Transverse colon (tissue), 4 donors: Measurements from ENCODE around the gene ELANE. TPM values are rescaled to one million over a fixed set of nuclear protein-coding genes. Genes with fewer than 3 reads are reported as not detected.

Experiments
- DNase-seq: peaks from one replicate; pipeline ENCODE4 v3.0.0-alpha.2; 2019
- H3K27ac ChIP-seq, 4 donors: fragments of 200-600 bp; sonication (generic); 2 replicates each; pipeline ENCODE4 v1.5.1; 2016 to 2018; ENCODE audit warnings: inconsistent platforms in 4 of 4
- H3K27me3 ChIP-seq: fragments of 200-600 bp; sonication (generic); 2 replicates; pipeline ENCODE4 v1.5.1; 2017; ENCODE audit warnings: inconsistent platforms
- H3K36me3 ChIP-seq, 4 donors: fragments of 200-600 bp; sonication (generic); 2 replicates each; pipeline ENCODE4 v1.5.1; 2017 to 2019; ENCODE audit warnings: inconsistent platforms in 4 of 4
- H3K4me1 ChIP-seq, 4 donors: fragments of 200-600 bp; sonication (generic); 2 replicates each; pipeline ENCODE4 v1.5.1; 2017 to 2020; ENCODE audit warnings: inconsistent platforms in 4 of 4
- H3K4me3 ChIP-seq, 4 donors: fragments of 200-600 bp; sonication (generic); 1 replicate in 1 of 4; 2 replicates in 3 of 4; pipeline versions ENCODE4 v1.5.1 to v1.6.1; 2017 to 2019; ENCODE audit warnings: inconsistent platforms in 4 of 4
- H3K9me3 ChIP-seq, 2 donors: fragments of 200-600 bp; sonication (generic); 2 replicates each; pipeline ENCODE4 v1.5.1; 2017 to 2019; ENCODE audit warnings: inconsistent platforms in 2 of 2
- CTCF ChIP-seq, 5 experiments: fragments of 200-600 bp in 3 of 5; fragments of 450-650 bp in 2 of 5; sonication (generic) in 3 of 5; IDR thresholded peaks; 1 replicate in 2 of 5; 2 replicates in 3 of 5; pipeline ENCODE4 v1.5.1; 2016 to 2017; ENCODE audit warnings: antibody characterized with exemption in 5 of 5, inconsistent platforms in 3 of 5, mild to moderate bottlenecking in 2 of 5, moderate library complexity in 1 of 5
- EP300 ChIP-seq: sonication (generic); formaldehyde crosslinking; IDR thresholded peaks from one replicate; pipeline ENCODE4 v1.6.1; 2017; ENCODE audit warnings: antibody characterized with exemption, low read depth
- POLR2A ChIP-seq: fragments of 450-650 bp; IDR thresholded peaks from one replicate; pipeline ENCODE4 v1.6.1; 2016; ENCODE audit warnings: antibody characterized with exemption, mild to moderate bottlenecking, moderate library complexity
- POLR2AphosphoS5 ChIP-seq, 3 donors: sonication (generic); formaldehyde crosslinking; IDR thresholded peaks; one replicate each; pipeline ENCODE4 v1.6.1; 2016; ENCODE audit warnings: antibody characterized with exemption in 3 of 3
- WGBS, 2 donors: methylation state at CpG; one replicate each; pipeline ENCODE4 v1.1.5; 2018; ENCODE audit warnings: low coverage in 1 of 2; 5-methylcytosine and 5-hydroxymethylcytosine counted together
- in situ Hi-C, 4 donors: fragments of 200-750 bp; cut with MboI; loops; one replicate each; pipeline versions ENCODE4 v1.15.0 to v1.15.1; 2017; ENCODE audit warnings: low sequenced_read_pairs in 3 of 4, low pct_ligation_motif_present in 1 of 4, low pct_unique_long_range_greater_than_20kb in 1 of 4
- intact Hi-C: fragments of 100-400 bp; cut with DNase I; formaldehyde crosslinking; loops from one replicate; pipeline ENCODE4 v1.15.1; 2023; ENCODE audit warnings: low total_unique reads
- total RNA-seq, 4 donors: library from RNA; depleted of rRNA; stranded (reverse); fragments of >200 nt; gene quantifications; one replicate each; pipeline ENCODE4 v1.1.0, GENCODE V29; 2016

Gene ELANE
- total RNA-seq, 4 donors from 2014 or later = 0.79 to 2.2 TPM; not detected in 2

- intact Hi-C loops (no loop called here), in situ Hi-C loops (no loop called here)
- Histone ChIP-seq H3K9me3 (no peaks in the 10 kb centered on the region), H3K4me3 (no peak overlapping the region), H3K27ac (no peak overlapping the region), H3K36me3 (peaks cover 0 to 53% (median 41%) of the 10 kb centered on the region in 4 donors), H3K4me1 (peaks cover 39 to 46% (median 45%) of the 10 kb centered on the region in 4 donors), H3K27me3 (no peaks in the 10 kb centered on the region)
- no peak for DNase-seq
- no peak for TF ChIP-seq EP300
- TF ChIP-seq POLR2A = no peak
- no peak for TF ChIP-seq CTCF (IDR thresholded peaks at IDR 0.05)
- TF ChIP-seq POLR2AphosphoS5 (IDR thresholded peaks at IDR 0.05) = no peak
- 33 to 85% methylated on average over 1 to 31 of the region's 31 CpGs for WGBS, 2 donors
Observed at GRCh38 chr19:803686-804418, 48.3 kb upstream of the ELANE start.

GRCh38 chr19:804419-805165 lies 47.5 kb upstream of the ELANE start:
- no peak for DNase-seq
- Histone ChIP-seq H3K27me3 (no peaks in the 10 kb centered on the region), H3K27ac (no peak overlapping the region), H3K4me1 (peaks cover 37 to 38% (median 38%) of the 10 kb centered on the region in 4 donors), H3K36me3 (peaks cover 0 to 60% (median 44%) of the 10 kb centered on the region in 4 donors), H3K4me3 (no peak overlapping the region), H3K9me3 (no peaks in the 10 kb centered on the region)
- intact Hi-C loops (no loop called here), in situ Hi-C loops (no loop called here)
- 91% methylated on average over 42 of the region's 53 CpGs; no CpG with 5 or more reads in 1 of the 2 donors for WGBS, 2 donors
- TF ChIP-seq POLR2AphosphoS5 (IDR thresholded peaks at IDR 0.05) (peak in 1 of 3 donors; percentile 32), EP300 (no peak)

- DNase-seq = no peak
- Histone ChIP-seq H3K4me3 (no peak overlapping the region), H3K9me3 (no peaks in the 10 kb centered on the region), H3K27me3 (no peaks in the 10 kb centered on the region), H3K4me1 (peaks cover 31 to 33% (median 32%) of the 10 kb centered on the region in 4 donors), H3K27ac (no peak overlapping the region), H3K36me3 (peaks cover 0 to 66% (median 47%) of the 10 kb centered on the region in 4 donors)
- intact Hi-C loops = no loop called here
- WGBS, 2 donors = 95 to 100% methylated on average over 1 to 33 of the region's 33 CpGs
- in situ Hi-C loops = no loop called here
- TF ChIP-seq CTCF (IDR thresholded peaks at IDR 0.05) (peak in 1 of 5 experiments; percentile 29), POLR2A (no peak)
Observed at GRCh38 chr19:805166-805551, 46.9 kb upstream of the ELANE start.

GRCh38 chr19:805600-806550 lies 46.2 kb upstream of the ELANE start:
- no peak overlapping the region for H3K4me3 ChIP-seq
- in situ Hi-C loops (no loop called here), intact Hi-C loops (no loop called here)
- no peak for DNase-seq
- no peak overlapping the region for H3K27ac ChIP-seq
- peaks cover 0 to 73% (median 52%) of the 10 kb centered on the region in 4 donors for H3K36me3 ChIP-seq
- no peaks in the 10 kb centered on the region for H3K27me3 ChIP-seq
- WGBS, 2 donors = 93 to 96% methylated on average over 8 to 65 of the region's 93 CpGs
- no peaks in the 10 kb centered on the region for H3K9me3 ChIP-seq
- peaks cover 24 to 26% (median 25%) of the 10 kb centered on the region in 4 donors for H3K4me1 ChIP-seq
- TF ChIP-seq POLR2AphosphoS5 (IDR thresholded peaks at IDR 0.05) = no peak
- no peak for TF ChIP-seq CTCF (IDR thresholded peaks at IDR 0.05)
- TF ChIP-seq POLR2A = no peak
- TF ChIP-seq EP300 = no peak
